Vagina (tissue), 2 donors: ENCODE results near the gene ZNRF2. TPM values are rescaled to one million over a fixed set of nuclear protein-coding genes. Genes with fewer than 3 reads are reported as not detected.

Source experiments
- DNase-seq, 2 donors: peaks; one replicate each; pipeline ENCODE4 v3.0.0-alpha.2; 2017; ENCODE audit errors: extremely low spot score in 2 of 2
- H3K27ac ChIP-seq: fragments of 200-600 bp; sonication (generic); one replicate; pipeline ENCODE4 v1.5.1; 2019
- H3K27me3 ChIP-seq: fragments of 200-600 bp; sonication (generic); one replicate; pipeline ENCODE4 v1.5.1; 2019
- H3K36me3 ChIP-seq, 2 donors: fragments of 200-600 bp; sonication (generic); one replicate each; pipeline ENCODE4 v1.5.1; 2017 to 2019
- H3K4me1 ChIP-seq: fragments of 200-600 bp; sonication (generic); one replicate; pipeline ENCODE4 v1.5.1; 2019
- H3K4me3 ChIP-seq, 2 donors: fragments of 200-600 bp; sonication (generic); 1 replicate in 1 of 2; 2 replicates in 1 of 2; pipeline ENCODE4 v1.5.1; 2016 to 2019
- H3K9me3 ChIP-seq: fragments of 200-600 bp; sonication (generic); one replicate; pipeline ENCODE4 v1.5.1; 2019
- CTCF ChIP-seq, 3 experiments: fragments of 450-650 bp in 2 of 3; fragments of 200-600 bp in 1 of 3; sonication (generic) in 1 of 3; IDR thresholded peaks; one replicate each; pipeline ENCODE4 v1.5.1; 2017 to 2019; ENCODE audit warnings: antibody characterized with exemption in 3 of 3, mild to moderate bottlenecking in 2 of 3, moderate library complexity in 2 of 3
- POLR2A ChIP-seq, 2 donors: fragments of 450-650 bp; IDR thresholded peaks; one replicate each; pipeline ENCODE4 v1.6.1; 2017; ENCODE audit warnings: antibody characterized with exemption in 2 of 2, mild to moderate bottlenecking in 2 of 2, moderate library complexity in 2 of 2
- POLR2AphosphoS5 ChIP-seq, 2 donors: sonication (generic); formaldehyde crosslinking; IDR thresholded peaks; one replicate each; pipeline ENCODE4 v1.9.0; 2017; ENCODE audit warnings: antibody characterized with exemption in 2 of 2, mild to moderate bottlenecking in 2 of 2, low read depth in 1 of 2; ENCODE audit not compliant: insufficient read depth in 1 of 2
- intact Hi-C: fragments of 100-400 bp; cut with DNase I; formaldehyde crosslinking; loops from one replicate; pipeline ENCODE4 v1.15.1; 2023
- total RNA-seq: library from RNA; depleted of rRNA; stranded (reverse); fragments of >200 nt; gene quantifications from one replicate; pipeline ENCODE4 v1.2.3, GENCODE V29; 2016

Gene ZNRF2
- total RNA-seq, 1 donor from 2014 or later: 21.9 TPM

- no peaks in the 10 kb centered on the region for H3K27me3 ChIP-seq
- no peaks in the 10 kb centered on the region for H3K9me3 ChIP-seq
- no peak overlapping the region for H3K4me3 ChIP-seq
- DNase-seq: no peak
- intact Hi-C loops: loop anchor here (10.0 kb wide), 1 partner anchor 106 kb away; no protein-coding TSS in a partner anchor
- H3K27ac ChIP-seq: no peak overlapping the region
- no peaks in the 10 kb centered on the region for H3K4me1 ChIP-seq
- no peaks in the 10 kb centered on the region for H3K36me3 ChIP-seq
- TF ChIP-seq CTCF (IDR thresholded peaks at IDR 0.05) (no peak), POLR2AphosphoS5 (IDR thresholded peaks at IDR 0.05; ENCODE audit: insufficient read depth in 1 of 2, low read depth in 1 of 2) (peak in 1 of 2 donors; percentile 24), POLR2A (IDR thresholded peaks at IDR 0.05) (no peak)
These were observed 3.8 kb upstream of the ZNRF2 start for GRCh38 chr7:30280631-30281030.

- no peaks in the 10 kb centered on the region for H3K9me3 ChIP-seq
- no peak for DNase-seq
- intact Hi-C loops: loop anchor here (10.0 kb wide), 1 partner anchor 106 kb away; no protein-coding TSS in a partner anchor
- H3K4me1 ChIP-seq: peaks cover 1% of the 10 kb centered on the region
- no peaks in the 10 kb centered on the region for H3K36me3 ChIP-seq
- no peak overlapping the region for H3K27ac ChIP-seq
- no peaks in the 10 kb centered on the region for H3K27me3 ChIP-seq
- no peak overlapping the region for H3K4me3 ChIP-seq
- TF ChIP-seq POLR2AphosphoS5 (IDR thresholded peaks at IDR 0.05; ENCODE audit: insufficient read depth in 1 of 2, low read depth in 1 of 2): no peak
- no peak for TF ChIP-seq CTCF (IDR thresholded peaks at IDR 0.05)
- no peak for TF ChIP-seq POLR2A (IDR thresholded peaks at IDR 0.05)
These were observed 3.1 kb upstream of the ZNRF2 start for GRCh38 chr7:30281263-30281662.

DNA sequence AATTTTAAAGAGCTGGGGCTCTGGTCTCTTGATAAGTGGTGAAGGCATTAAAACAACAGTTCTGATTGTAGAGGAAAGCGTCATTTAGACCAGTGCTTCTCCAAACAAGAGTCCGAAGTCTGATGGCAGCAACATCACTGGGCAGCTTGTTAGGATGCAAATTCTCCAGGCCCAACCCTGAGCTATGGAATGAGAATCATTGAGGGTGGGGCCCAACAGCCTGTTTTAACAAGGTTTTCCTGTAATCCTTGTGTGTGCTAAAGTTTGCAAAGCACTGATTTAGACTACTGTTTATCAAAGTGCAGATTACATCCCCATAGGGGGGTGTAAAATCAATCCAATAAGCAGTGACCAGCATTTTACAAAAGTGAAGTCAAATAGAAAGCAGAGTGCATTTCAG is 2.6 kb upstream of the ZNRF2 start:
- Histone ChIP-seq H3K27me3 (no peaks in the 10 kb centered on the region), H3K9me3 (no peaks in the 10 kb centered on the region)
- intact Hi-C loops: loop anchor here (10.0 kb wide), 1 partner anchor 107 kb away; no protein-coding TSS in a partner anchor

GRCh38 chr7:30282735-30283134 is 1.7 kb upstream of the ZNRF2 start:
- intact Hi-C loops: loop anchor here (10.0 kb wide), 1 partner anchor 108 kb away; no protein-coding TSS in a partner anchor
- H3K27ac ChIP-seq: no peak overlapping the region

More for the DNA sequence above, 2.6 kb upstream of the ZNRF2 start:
- no peak overlapping the region for H3K4me3 ChIP-seq
- no peak overlapping the region for H3K27ac ChIP-seq
- DNase-seq: no peak
- H3K4me1 ChIP-seq: peaks cover 7% of the 10 kb centered on the region
- H3K36me3 ChIP-seq: no peaks in the 10 kb centered on the region
- TF ChIP-seq POLR2AphosphoS5 (IDR thresholded peaks at IDR 0.05; ENCODE audit: insufficient read depth in 1 of 2, low read depth in 1 of 2): no peak
- no peak for TF ChIP-seq CTCF (IDR thresholded peaks at IDR 0.05)
- TF ChIP-seq POLR2A (IDR thresholded peaks at IDR 0.05): no peak

More at GRCh38 chr7:30282735-30283134, 1.7 kb upstream of the ZNRF2 start:
- H3K4me3 ChIP-seq: no peak overlapping the region
- no peak for DNase-seq
- no peak for TF ChIP-seq CTCF (IDR thresholded peaks at IDR 0.05)
- no peak for TF ChIP-seq POLR2A (IDR thresholded peaks at IDR 0.05)
- TF ChIP-seq POLR2AphosphoS5 (IDR thresholded peaks at IDR 0.05; ENCODE audit: insufficient read depth in 1 of 2, low read depth in 1 of 2): no peak
- H3K27me3 ChIP-seq: no peaks in the 10 kb centered on the region
- peaks cover 16% of the 10 kb centered on the region for H3K4me1 ChIP-seq
- no peaks in the 10 kb centered on the region for H3K9me3 ChIP-seq
- no peaks in the 10 kb centered on the region for H3K36me3 ChIP-seq
